CD4-positive, alpha-beta T cell treated with Interleukin-6 for 4 hours (primary cell): ENCODE measurements around the gene KLHL34.
A peak's percentile ranks its signal among the peaks of the same experiment; 100 is the strongest.

Experiments
- DNase-seq: peaks from one replicate; pipeline ENCODE4 v3.0.0-alpha.2; 2020; ENCODE audit warnings: mixed read lengths

The KLHL34 gene, protein sequence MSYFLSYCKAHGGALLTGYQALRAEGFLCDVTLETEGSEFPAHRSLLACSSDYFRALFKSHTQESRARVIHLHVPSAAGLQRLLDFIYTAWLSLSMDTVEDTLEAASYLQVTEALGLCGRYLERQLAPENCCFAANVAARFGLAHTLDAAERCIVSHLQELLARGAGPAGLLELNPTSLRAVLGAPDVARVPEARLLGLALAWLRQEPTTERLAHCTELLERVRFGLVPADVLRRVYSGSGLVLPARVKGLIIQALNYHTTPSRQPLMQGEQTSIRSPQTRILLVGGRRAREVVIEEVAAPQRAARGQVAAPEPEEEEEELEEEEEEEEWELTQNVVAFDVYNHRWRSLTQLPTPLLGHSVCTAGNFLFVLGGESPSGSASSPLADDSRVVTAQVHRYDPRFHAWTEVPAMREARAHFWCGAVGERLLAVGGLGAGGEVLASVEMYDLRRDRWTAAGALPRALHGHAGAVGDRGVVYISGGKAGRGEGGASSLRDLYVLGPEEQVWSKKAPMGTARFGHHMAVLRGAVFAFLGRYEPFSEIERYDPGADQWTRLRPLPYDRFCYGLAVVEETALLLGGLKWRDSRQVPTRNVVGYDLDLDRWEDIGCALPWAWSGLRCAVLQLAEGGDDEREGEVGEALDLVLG

DNA sequence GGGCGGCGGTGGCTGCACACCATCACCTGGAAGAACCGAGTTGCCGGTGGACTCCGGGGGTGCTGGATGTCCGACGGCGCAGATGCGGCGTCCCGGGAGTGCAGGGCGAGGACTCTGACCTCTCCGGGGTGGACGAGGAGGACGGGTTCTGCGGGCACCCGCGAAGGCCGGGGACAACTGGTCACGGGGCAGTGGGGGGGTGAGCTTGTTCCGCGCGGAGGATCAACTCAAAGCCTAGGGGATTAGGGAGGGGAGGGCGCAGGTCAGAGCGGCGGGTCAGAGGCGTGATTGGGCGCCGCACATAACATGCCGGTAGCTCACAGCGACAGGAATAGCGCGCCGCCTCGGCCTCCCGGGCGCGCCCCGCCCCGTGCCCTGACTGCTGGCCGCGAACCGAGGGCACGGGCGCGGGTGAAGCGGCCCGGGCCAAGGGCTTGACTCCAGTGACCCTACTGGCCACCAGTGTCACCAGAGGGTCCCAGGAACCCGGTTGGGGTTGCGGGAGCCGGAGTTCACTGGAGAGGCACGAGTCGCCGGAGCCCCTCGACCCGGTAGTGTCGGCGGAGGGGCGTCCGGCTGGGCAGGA, at the start of gene KLHL34:
TSS of gene KLHL34 (minus strand) at position 179 of the 586 bp plus-strand sequence. CDS start 542 bp downstream, outside the sequence.
- DNase-seq, result peak; percentile 39

DNA sequence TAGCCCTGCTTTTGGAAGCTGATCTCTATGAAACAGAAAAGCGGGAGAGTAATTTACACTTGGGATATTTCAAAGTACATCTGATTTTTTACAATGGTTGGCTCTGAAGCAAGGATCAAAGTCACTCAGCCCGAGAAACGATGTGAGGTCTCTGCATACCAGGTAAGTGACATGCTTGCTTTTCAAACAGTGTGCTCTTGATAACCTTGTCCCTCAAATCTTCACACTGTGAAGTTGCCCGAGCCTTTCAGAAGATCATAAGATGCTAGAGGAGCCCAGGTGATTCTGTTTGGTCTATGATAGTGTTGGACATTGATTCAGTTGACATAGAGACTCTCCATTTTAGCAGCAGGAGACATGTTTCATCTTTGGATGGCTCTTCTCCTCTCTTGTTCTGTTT, 47.1 kb upstream of the KLHL34 start:
- no peak for DNase-seq

DNA sequence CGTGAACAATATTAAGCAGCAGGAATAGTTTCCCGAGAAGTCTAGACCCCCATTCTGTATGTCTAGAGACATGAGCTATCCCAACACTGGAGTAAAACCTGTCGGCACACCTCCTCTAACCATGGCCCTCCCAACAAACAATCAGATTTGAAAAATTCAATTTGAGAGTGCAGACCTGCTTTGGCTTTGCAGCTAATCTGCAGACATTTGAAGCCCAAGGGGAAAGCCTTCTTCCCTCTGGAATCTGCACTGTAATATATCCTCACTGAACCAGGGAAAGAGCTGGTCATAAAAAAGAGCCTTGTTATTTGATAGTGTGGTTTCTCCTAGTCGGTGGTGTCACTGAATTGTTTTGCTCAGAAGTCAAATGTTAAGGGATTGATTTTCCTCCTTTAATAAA, 44.6 kb upstream of the KLHL34 start:
- no peak for DNase-seq

DNA sequence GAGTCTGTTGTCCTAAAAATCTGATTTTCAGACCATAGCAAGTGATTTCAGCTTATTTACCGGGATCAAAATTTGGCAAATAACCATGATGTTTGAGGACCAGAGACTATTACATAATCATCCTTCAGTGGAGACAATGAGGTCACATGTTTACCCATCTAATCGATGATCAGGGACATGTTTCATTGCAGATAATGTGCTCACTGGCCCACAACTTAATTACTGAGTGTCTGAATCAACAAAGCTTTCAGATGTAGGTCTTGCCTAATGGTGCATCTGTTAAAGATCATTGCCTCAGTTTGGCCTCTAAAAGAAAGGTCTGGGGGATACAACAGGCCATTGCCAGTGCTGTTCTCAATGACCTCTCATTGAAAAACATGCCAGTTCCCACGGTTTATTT, 42.8 kb upstream of the KLHL34 start:
- no peak for DNase-seq

DNA sequence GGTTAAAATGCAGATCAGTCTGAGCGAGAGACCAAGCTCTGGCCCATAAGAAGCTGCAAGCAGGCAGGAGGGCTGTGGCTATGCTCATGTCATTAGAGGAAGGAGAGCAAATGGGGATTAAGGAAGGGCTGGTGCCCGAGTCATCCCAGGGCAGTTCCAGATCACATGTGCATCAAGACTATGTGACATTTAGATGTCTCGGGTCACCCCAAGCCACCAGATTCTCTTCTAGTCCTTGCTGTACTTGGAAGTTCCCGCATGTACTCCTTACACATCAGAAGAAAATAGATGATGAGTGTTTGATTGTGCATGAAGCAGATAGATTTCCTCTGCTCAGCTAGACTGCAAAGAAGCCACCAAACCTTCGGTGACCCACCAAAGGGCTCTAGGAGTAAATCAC, 42.1 kb upstream of the KLHL34 start:
- DNase-seq, result no peak

DNA sequence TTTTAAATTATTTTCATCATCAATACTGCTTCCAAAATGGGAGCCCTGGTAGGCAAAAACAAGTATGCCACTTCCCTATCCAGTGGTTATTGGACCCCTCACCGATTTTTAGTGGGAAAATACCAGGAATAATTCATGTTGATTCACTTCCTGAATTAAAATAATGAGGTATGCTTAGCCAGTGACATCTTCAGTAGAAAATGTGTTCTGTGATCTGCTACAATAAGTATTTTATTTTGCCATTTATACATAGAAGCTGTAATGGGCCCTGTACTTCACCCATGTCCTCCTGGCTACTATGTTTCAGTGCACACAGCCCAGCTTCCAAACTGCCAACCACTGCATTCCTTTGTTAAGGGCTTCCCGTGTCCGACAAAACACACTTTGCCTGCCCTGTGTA, 41.0 kb upstream of the KLHL34 start:
- no peak for DNase-seq

DNA sequence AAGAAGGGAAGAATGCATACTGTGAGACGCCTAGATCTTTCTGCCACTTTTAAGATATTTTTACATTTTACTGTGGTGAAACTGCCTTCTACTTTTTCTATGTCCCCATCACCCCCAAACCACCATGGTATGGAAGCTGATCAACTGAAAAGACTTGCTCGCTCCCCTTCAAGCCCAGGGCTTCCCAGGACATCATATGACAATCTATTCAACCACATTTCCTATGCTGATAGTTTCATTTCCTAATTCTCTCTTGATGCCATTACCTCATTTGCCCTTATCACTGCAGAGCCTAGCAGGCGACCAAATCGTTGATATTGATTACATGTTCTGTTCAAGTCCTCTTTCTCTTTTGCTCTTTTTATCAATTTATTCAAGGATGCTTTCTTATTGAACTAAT, 40.1 kb upstream of the KLHL34 start:
- DNase-seq, result no peak

DNA sequence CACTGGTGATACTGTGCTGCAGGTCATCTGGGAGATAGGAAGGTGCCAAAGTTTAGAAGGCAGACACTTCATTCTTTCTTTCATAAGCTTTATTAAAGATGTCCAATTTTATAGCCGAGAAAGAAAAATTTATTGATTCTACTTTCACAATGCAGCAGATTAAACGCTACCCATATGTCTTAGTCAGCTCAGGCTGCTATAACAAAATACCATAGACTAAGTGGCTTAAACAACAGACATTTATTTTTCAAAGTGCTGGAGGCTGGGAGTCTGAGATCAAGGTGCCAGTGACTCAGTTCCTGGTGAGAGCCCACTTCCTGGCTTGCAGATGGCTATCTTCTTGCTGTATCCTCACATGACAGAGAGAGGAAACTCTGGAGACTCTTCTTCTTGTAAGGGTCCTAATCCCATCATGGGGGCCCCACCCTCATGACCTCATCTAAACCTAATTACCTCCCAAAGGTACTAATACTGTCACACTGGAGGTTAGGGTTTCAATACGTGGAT, 33.4 kb upstream of the KLHL34 start:
- no peak for DNase-seq

DNA sequence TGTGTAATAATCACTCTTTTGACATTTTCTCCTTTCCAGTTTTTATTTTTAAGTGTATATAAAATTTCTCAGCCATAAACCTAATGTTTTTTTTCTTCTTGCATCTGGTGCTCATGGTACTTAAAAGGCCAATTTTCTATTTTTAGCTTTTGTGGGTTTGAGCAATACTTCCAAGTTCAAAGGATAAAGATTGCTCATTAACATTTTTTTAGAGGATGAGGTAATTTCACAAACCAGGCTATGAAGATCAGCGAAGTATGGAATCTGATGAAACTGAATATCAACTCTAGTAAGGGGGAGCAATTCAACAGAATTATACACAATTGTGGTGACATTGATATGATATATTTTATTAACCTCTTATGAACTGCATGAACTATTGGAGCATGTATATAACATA, 25.8 kb upstream of the KLHL34 start:
- DNase-seq, result no peak

DNA sequence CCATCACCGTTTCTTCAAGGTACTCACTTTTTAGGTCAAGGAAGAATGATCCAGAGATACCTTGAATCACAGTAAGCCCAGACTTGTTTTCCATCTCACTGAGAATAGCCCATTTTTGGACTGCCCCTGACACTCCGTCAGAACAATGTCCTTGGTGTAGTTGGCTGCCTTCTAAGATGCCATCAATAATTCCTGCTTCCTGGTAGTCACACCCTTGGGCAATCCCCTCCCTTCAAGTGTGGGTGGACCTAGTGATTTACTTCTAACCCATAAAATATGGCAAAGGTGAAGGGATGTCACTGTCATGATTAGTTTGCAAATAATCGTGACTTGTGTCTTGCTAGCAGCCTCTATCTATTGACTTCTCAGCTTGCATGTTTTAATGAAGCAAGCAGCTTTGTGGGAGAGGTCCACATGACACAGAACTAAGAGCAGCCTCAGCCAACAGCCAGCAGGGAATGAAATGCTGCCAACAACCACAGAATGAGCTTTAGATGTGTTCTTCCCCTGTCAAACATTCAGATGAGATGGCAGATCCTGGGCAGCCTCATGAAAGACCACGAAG, 20.0 kb upstream of the KLHL34 start:
- DNase-seq, result no peak

DNA sequence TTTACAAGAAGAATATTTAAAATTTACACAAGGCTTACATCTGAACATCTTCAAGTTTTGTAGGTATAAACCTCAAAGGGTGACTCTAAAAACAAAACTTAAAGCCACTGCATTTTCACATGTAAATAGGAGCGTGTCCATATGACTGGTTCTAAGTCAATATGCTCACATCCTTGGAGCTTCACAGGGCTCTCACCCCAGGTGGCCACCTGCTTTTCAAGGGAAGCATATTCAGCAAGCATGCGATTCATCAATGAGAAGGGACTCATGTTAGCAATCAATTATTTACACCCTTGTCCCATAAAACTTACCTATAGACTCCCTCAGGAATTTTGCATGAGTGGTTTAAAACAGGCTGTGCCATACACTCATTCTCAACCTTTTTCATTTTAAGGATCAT, 17.8 kb upstream of the KLHL34 start:
- no peak for DNase-seq

DNA sequence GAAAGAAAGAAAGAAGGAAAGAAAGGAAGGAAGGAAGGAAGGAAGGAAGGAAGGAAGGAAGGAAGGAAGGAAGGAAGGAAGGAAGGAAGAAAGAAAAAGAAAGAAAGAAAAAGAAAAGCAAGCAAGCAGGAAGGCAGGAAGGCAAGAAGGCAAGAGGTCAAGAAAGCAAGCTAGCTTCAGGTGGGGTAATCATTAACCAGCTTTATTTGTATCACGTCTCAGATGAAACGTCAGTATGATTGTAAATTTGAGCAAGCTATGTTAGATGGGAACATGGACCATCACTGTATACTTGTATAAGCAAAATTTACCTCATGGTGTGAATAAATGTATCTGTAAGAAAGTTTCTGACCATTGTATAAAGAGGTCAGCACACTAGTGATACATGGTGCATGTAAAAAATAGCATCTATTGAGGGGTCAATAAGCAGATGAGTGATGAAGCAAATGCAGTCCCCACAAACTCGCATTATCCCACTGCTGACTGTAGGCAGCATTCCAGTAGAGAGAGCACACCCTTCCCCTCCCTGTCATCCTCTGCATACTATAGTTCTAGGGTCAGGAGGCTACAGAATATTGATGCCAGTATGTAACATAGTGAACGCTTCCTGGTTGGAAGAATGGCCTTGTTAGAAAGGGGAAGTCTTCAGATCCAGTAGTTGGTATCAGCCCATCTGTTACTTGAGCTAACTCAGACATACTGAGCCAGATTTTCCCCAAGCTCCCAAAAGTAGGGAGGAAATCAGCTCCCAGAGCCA, 16.5 kb upstream of the KLHL34 start:
- no peak for DNase-seq

DNA sequence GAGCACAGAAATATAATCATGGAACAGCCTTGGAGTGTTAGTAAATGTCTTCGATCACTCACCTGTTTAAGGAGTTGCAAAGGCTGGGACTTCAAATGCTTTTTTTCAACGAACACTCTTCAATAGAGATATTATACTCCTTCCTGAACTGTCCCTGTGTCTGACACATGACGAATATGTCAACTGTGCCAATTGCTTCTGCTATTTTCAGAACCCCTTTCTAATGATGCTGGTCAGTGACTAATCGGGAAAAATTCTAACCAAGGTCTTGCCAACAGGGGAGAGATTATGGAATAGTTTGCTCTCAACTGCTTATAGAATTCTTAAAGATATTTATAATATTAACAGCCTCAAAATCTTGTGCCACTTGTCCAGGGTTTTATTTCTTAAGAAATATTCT, 8.5 kb upstream of the KLHL34 start:
- DNase-seq, result no peak

DNA sequence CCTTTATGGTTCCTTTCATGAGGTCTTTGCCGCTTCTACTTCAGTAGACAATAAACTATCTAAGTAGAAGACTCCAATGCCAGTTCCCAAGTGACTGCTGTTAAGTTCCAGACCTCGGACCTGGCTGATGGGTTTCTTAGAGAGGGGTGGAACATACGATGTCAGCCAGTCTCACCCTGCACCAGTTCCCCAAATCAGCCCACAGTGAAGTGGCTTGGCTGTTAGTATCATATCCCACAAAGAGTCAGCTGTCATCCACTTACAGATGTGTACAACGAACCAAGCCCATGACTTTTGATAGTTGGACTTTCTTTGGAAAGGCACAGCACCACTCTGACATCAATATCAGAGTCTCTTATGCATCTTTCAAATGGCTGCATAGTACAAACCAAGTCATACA, 8.1 kb upstream of the KLHL34 start:
- DNase-seq, result no peak

DNA sequence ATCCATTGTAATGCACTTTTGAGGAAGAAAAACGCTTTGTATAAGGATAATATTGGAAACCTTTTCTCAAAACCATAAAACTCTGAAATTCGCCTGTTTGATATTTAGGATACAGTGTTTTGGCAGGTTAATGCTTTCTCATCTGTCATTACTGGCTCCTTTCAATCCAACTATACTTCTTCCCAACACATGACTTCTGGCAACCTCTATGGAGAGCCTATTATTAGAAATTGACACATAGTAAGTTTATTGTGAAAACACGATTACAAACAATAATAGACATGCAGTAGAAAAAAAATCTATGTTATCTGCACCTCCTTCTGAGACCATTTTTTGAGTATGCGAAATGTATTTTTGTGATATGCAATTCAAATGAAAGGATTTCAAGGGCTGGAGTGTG, 4.6 kb upstream of the KLHL34 start:
- no peak for DNase-seq

DNA sequence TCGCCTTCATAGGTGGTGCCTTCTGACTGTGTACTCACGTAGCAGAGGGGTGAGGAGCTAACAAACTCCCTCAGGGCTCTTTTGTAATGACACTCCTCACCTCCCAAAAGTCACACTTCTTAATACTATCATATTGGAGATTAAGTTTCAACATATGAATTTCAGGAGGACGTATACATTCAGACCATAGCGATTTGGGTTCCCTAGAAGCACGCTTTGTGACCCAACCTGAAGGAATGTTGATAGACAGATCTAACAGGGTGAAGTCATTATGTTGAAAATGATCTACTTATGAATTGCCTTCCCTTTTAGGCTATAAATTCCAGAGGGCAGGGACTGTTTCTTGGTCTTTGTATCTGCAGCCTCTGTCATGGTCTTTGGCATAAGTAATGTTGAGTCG, 3.2 kb upstream of the KLHL34 start:
- no peak for DNase-seq

DNA sequence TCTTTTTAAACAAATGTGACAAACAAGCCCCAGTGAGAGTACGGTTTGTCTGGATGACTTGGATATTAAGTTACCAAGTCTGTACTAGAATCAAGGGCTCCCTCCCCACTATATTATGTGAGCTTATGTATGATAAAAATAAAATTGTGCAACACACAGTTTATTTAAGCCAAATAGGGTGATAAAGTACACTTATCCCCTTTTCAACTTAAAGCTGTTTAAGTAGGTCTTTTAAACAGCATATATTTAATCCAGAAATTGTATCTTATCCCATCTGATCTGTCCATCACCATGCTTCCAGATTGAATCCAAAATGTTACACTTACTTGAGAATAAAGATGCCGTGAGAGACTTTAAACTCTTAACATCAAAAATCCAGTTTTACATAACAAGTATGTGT, 2.0 kb upstream of the KLHL34 start:
- DNase-seq, result no peak

DNA sequence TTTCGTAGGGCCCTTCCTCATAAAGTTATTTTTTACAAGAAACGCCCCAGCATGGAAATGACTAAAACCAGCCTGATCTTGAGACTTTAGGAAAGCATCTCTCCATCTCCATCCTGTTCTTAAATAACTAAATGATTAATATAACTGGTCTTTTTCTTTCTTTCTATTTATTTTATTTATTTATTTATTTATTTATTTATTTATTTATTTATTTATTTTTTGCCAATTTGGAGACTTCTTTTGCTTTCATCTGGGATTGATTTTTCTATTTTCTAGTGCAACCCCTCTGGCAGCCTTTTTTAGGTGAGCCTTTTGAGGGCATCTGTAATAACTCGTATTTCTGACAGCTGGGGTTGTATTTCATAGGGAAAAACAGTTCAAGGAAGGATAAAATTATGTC, 1.2 kb upstream of the KLHL34 start:
- no peak for DNase-seq

DNA sequence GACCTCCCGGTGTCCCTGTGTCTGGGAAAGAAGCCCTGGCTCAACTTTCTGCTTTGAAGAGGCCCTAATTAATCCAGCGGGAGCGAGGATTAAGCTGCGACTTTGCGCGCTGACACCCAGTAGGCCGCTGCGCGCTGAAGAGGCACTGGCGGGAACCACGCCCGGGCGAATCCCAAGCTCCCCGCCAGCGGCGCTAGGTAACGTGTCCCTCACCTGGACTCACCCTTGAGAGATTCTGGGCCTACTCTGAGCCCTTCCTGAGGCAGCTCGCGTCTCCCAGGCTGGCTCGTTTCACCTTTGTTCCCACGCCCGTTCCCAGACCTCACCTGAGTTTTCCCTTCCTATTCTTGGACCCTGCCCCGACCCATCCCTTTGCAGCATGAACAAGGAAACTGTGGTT, 616 bp upstream of the KLHL34 start:
- peak; percentile 32 for DNase-seq

DNA sequence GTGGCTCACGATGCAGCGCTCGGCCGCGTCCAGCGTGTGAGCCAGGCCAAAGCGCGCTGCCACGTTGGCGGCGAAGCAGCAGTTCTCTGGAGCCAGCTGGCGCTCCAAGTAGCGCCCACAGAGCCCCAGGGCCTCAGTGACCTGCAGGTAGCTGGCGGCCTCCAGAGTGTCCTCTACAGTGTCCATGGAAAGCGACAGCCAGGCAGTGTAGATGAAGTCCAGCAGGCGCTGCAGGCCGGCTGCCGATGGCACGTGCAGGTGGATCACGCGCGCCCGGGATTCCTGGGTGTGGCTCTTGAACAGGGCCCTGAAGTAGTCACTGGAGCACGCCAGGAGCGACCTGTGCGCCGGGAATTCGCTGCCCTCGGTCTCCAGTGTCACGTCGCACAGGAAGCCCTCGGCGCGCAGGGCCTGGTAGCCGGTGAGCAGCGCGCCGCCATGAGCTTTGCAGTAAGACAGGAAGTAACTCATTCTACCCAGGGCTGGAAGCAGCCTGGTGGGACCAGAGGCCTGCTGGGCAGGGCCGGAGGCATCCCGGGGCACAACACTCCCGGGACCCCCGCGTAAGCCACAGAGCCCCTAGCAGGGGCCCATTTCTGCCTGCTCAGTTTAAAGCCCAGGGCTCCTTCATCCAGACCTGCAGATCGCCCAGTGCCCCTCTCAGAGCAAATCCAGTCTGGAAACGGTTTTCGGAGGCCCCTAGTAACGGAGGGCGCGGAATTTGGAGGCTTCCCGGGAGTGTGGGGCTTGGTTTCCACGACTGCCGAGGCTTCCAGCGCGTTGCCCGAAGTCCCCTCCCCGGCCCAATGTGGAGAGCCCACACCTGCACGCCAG, 595 bp downstream of the KLHL34 start:
- peak; percentile 47 for DNase-seq

DNA sequence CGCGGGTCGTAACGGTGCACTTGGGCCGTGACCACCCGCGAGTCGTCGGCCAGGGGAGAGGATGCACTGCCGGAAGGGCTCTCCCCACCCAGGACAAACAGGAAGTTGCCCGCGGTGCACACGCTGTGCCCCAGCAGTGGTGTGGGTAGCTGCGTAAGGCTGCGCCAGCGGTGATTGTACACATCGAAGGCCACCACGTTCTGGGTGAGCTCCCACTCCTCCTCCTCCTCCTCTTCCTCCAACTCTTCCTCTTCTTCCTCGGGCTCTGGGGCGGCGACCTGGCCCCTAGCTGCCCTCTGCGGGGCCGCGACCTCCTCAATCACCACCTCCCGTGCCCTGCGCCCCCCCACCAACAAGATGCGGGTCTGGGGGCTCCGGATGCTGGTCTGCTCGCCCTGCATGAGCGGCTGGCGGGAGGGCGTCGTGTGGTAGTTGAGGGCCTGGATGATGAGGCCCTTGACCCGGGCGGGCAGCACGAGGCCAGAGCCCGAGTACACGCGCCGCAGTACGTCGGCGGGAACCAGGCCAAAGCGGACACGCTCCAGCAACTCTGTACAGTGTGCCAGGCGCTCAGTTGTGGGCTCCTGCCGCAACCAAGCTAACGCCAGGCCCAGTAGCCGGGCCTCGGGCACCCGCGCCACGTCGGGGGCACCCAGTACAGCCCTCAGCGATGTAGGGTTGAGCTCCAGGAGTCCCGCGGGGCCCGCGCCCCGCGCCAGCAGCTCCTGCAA, 1.4 kb downstream of the KLHL34 start:
- no peak for DNase-seq
